GM12892 (cell line): ENCODE results near the gene KRTAP5-2.

Experiments
- POLR2A ChIP-seq: IDR thresholded peaks from 2 replicates; pipeline ENCODE4 v1.6.1; 2011; ENCODE audit warnings: low read depth, low read length, control low read depth
- POLR2AphosphoS5 ChIP-seq: IDR thresholded peaks from 2 replicates; pipeline ENCODE4 v1.6.1; 2011; ENCODE audit warnings: low read depth, low read length, control low read depth
- TAF1 ChIP-seq: IDR thresholded peaks from 2 replicates; pipeline ENCODE4 v1.6.1; 2011; ENCODE audit warnings: low read depth, mild to moderate bottlenecking, control low read depth, low read length, borderline replicate concordance

GRCh38 chr11:1570896-1571759 is 27.0 kb downstream of the KRTAP5-2 start:
- TF ChIP-seq POLR2A (no peak), TAF1 (no peak), POLR2AphosphoS5 (no peak)
